Mesendoderm (in vitro differentiated cells): Measurements from ENCODE around the gene LUC7L.
"Not testable (repeated sequence)": the region's sequence is repeated elsewhere in the genome, so short reads cannot be mapped to it uniquely, and the experiment has no call there.

Experiments used
- DNase-seq: peaks from one replicate; pipeline ENCODE4 v3.0.0; 2013
- H2AK5ac ChIP-seq: 2 replicates; pipeline ENCODE4 v1.6.1; 2013; ENCODE audit warnings: low read length, inconsistent platforms
- H2BK120ac ChIP-seq: 2 replicates; pipeline ENCODE4 v1.6.1; 2013; ENCODE audit warnings: low read depth, mild to moderate bottlenecking, low read length, moderate library complexity, mixed read lengths
- H2BK15ac ChIP-seq: replicated peaks from 2 replicates; pipeline ENCODE4 v1.6.1; 2013; ENCODE audit warnings: low read depth, mild to moderate bottlenecking, moderate library complexity
- H2BK5ac ChIP-seq: 2 replicates; pipeline ENCODE4 v1.6.1; 2013; ENCODE audit warnings: low read length, inconsistent platforms
- H3K18ac ChIP-seq: 2 replicates; pipeline ENCODE4 v1.6.1; 2013; ENCODE audit warnings: mild to moderate bottlenecking, low read length, mixed read lengths
- H3K23ac ChIP-seq: one replicate; pipeline ENCODE4 v1.6.1; 2013; ENCODE audit warnings: low read length
- H3K27ac ChIP-seq: 2 replicates; pipeline ENCODE4 v1.5.1; 2013; ENCODE audit warnings: low read depth, mild to moderate bottlenecking, inconsistent platforms, low read length, moderate library complexity
- H3K27me3 ChIP-seq: 2 replicates; pipeline ENCODE4 v1.6.1; 2013; ENCODE audit warnings: low read length, control low read depth, mild to moderate bottlenecking, inconsistent platforms; ENCODE audit not compliant: insufficient read depth, poor library complexity
- H3K36me3 ChIP-seq: 2 replicates; pipeline ENCODE4 v1.6.1; 2013; ENCODE audit warnings: low read length, inconsistent platforms; ENCODE audit not compliant: control insufficient read depth, insufficient read depth
- H3K4ac ChIP-seq: one replicate; pipeline ENCODE4 v1.6.1; 2013; ENCODE audit warnings: low read depth, mild to moderate bottlenecking, low read length, moderate library complexity
- H3K4me1 ChIP-seq: 2 replicates; pipeline ENCODE4 v1.6.1; 2013; ENCODE audit warnings: low read depth, low read length, inconsistent platforms; ENCODE audit not compliant: control insufficient read depth
- H3K4me2 ChIP-seq: 2 replicates; pipeline ENCODE4 v1.6.1; 2013; ENCODE audit warnings: low read length
- H3K4me3 ChIP-seq: 2 replicates; pipeline ENCODE4 v1.5.1; 2013; ENCODE audit warnings: mild to moderate bottlenecking, low read length
- H3K56ac ChIP-seq: one replicate; pipeline ENCODE4 v1.6.1; 2013; ENCODE audit warnings: low read length
- H3K79me1 ChIP-seq: 2 replicates; pipeline ENCODE4 v1.6.1; 2013; ENCODE audit warnings: low read length, inconsistent platforms
- H3K79me2 ChIP-seq: 2 replicates; pipeline ENCODE4 v1.6.1; 2013; ENCODE audit warnings: mild to moderate bottlenecking, low read length; ENCODE audit not compliant: control insufficient read depth, insufficient read depth
- H3K9ac ChIP-seq: 2 replicates; pipeline ENCODE4 v1.6.1; 2013; ENCODE audit warnings: low read length, inconsistent platforms
- H4K5ac ChIP-seq: one replicate; pipeline ENCODE4 v1.6.1; 2013; ENCODE audit warnings: low read length
- H4K8ac ChIP-seq: one replicate; pipeline ENCODE4 v1.6.1; 2013; ENCODE audit warnings: low read depth, mild to moderate bottlenecking, control low read depth, low read length, moderate library complexity
- WGBS: extraction: QIAGEN DNeasy Blood & Tissue Kit; methylation state at CpG from one replicate; pipeline ENCODE4 v1.1.7; 2013; ENCODE audit warnings: low lambda C conversion rate, missing lambda C conversion rate; ENCODE audit not compliant: insufficient coverage; ENCODE audit errors: extremely low coverage; 5-methylcytosine and 5-hydroxymethylcytosine counted together

The LUC7L gene

DNA sequence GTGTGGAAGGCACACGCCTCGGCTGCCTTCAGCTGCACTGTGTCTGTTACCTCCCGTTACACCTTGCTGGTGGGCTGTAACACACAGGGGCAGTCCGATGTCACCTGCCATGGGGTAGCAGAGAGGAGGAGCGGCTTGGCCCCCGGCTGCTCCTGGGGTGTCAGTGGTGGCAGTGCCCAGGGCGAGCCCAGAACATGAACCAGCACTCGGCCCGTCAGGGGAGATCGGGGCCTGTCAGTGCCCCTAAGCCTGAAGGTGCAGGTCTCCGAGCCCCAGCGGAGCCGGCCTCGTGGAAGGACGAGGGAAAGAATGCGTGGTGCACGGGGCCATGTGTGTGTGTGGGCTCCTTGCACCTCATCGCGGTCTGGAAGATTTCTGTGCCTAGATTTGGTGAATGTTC is 31.1 kb upstream of the LUC7L start:
- no peak overlapping the region for H4K5ac ChIP-seq
- H3K4me3 ChIP-seq = no peak overlapping the region
- H2BK15ac ChIP-seq = no peak overlapping the region
- H3K4ac ChIP-seq = no peak overlapping the region
- no peaks in the 10 kb centered on the region for H3K79me2 ChIP-seq
- no peak overlapping the region for H3K27ac ChIP-seq
- H3K23ac ChIP-seq = no peak overlapping the region
- no peak overlapping the region for H2BK5ac ChIP-seq
- H3K18ac ChIP-seq = no peak overlapping the region
- no peak overlapping the region for H3K4me2 ChIP-seq
- H2BK120ac ChIP-seq = no peak overlapping the region
- H4K8ac ChIP-seq = no peak overlapping the region
- peaks cover 5% of the 10 kb centered on the region for H3K36me3 ChIP-seq
- H3K4me1 ChIP-seq = no peaks in the 10 kb centered on the region
- no peak for DNase-seq
- no peak overlapping the region for H3K56ac ChIP-seq
- H3K9ac ChIP-seq = no peak overlapping the region
- no CpG with 5 or more reads among the region's 19 CpGs for WGBS
- no peaks in the 10 kb centered on the region for H3K79me1 ChIP-seq
- no peaks in the 10 kb centered on the region for H3K27me3 ChIP-seq
- no peak overlapping the region for H2AK5ac ChIP-seq

DNA sequence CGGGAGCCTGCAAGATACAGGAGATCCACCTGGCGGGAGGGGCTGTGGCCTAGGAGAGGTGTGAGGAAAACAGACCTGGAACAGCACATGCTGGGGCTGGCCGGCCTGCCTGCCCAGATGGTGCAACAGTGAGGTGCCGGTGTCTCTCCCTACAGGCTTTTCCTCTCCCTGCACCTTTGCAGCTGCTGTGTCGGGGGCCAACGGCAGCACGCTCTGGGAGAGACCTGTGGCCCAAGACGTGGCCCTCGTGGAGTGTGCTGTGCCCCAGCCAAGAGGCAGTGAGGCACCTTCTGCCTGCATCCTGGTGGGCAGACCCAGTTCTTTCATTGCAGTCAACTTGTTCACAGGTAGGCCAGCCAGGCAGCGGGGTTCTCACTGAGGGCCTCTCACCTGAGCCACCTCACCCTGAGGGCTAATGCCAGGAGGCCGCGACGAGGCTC is 30.6 kb upstream of the LUC7L start:
- no peak overlapping the region for H3K4me2 ChIP-seq
- DNase-seq = no peak
- no peak overlapping the region for H2AK5ac ChIP-seq
- WGBS = no CpG with 5 or more reads among the region's 13 CpGs
- no peak overlapping the region for H3K27ac ChIP-seq
- no peak overlapping the region for H2BK5ac ChIP-seq
- no peak overlapping the region for H4K5ac ChIP-seq
- H3K27me3 ChIP-seq = no peaks in the 10 kb centered on the region
- H3K9ac ChIP-seq = no peak overlapping the region
- H3K4me1 ChIP-seq = no peaks in the 10 kb centered on the region
- no peak overlapping the region for H4K8ac ChIP-seq
- H3K36me3 ChIP-seq = peaks cover 5% of the 10 kb centered on the region
- H2BK120ac ChIP-seq = no peak overlapping the region
- no peak overlapping the region for H3K4ac ChIP-seq
- H3K56ac ChIP-seq = no peak overlapping the region
- no peak overlapping the region for H3K18ac ChIP-seq
- no peak overlapping the region for H2BK15ac ChIP-seq
- no peaks in the 10 kb centered on the region for H3K79me1 ChIP-seq
- no peak overlapping the region for H3K4me3 ChIP-seq
- no peak overlapping the region for H3K23ac ChIP-seq
- H3K79me2 ChIP-seq = no peaks in the 10 kb centered on the region

DNA sequence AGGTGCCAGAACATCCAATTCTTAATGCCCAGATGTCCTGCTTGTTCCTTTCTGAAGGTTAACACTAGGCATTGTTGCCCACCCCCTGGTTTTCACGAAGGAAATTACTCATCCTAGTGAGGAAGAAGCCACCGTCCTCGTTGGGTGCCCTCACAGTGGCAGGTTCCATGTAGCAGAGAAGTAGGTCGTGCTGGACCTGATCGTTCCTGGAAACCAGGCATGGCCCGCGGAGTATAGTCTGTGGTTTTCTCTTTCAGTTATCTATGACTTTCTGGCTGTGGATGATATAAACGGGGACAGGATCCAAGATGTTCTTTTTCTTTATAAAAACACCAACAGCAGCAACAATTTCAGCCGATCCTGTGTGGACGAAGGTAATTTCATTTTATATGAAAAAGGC is 30.0 kb upstream of the LUC7L start:
- Histone ChIP-seq H2BK120ac (no peak overlapping the region), H2BK15ac (no peak overlapping the region), H3K4me1 (no peaks in the 10 kb centered on the region), H3K36me3 (peaks cover 5% of the 10 kb centered on the region), H2AK5ac (no peak overlapping the region), H3K27me3 (no peaks in the 10 kb centered on the region), H3K23ac (no peak overlapping the region), H3K4ac (no peak overlapping the region), H3K79me1 (no peaks in the 10 kb centered on the region), H3K4me2 (no peak overlapping the region), H3K27ac (no peak overlapping the region), H3K18ac (no peak overlapping the region), H3K4me3 (no peak overlapping the region), H4K5ac (no peak overlapping the region), H4K8ac (no peak overlapping the region), H2BK5ac (no peak overlapping the region), H3K9ac (no peak overlapping the region), H3K79me2 (no peaks in the 10 kb centered on the region), H3K56ac (no peak overlapping the region)
- no peak for DNase-seq
- no CpG with 5 or more reads among the region's 10 CpGs for WGBS

DNA sequence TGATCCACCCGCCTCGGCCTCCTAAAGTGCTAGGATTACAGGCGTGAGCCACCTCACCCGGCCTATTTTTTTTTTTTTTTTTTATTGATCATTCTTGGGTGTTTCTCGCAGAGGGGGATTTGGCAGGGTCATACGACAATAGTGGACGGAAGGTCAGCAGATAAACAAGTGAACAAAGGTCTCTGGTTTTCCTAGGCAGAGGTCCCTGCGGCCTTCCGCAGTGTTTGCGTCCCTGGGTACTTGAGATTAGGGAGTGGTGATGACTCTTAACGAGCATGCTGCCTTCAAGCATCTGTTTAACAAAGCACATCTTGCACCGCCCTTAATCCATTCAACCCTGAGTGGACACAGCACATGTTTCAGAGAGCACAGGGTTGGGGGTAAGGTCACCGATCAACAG is 28.8 kb upstream of the LUC7L start:
- not testable (repeated sequence) for H3K79me2 ChIP-seq, H3K56ac ChIP-seq, H2BK120ac ChIP-seq, H3K4me2 ChIP-seq, H2BK15ac ChIP-seq, H3K36me3 ChIP-seq, H3K27ac ChIP-seq, H3K27me3 ChIP-seq, H3K9ac ChIP-seq, DNase-seq, H3K79me1 ChIP-seq, H3K23ac ChIP-seq, H2BK5ac ChIP-seq, H3K4me1 ChIP-seq, H3K4me3 ChIP-seq, H2AK5ac ChIP-seq, H4K5ac ChIP-seq, H3K4ac ChIP-seq, H3K18ac ChIP-seq, H4K8ac ChIP-seq
- no CpG with 5 or more reads among the region's 13 CpGs for WGBS

DNA sequence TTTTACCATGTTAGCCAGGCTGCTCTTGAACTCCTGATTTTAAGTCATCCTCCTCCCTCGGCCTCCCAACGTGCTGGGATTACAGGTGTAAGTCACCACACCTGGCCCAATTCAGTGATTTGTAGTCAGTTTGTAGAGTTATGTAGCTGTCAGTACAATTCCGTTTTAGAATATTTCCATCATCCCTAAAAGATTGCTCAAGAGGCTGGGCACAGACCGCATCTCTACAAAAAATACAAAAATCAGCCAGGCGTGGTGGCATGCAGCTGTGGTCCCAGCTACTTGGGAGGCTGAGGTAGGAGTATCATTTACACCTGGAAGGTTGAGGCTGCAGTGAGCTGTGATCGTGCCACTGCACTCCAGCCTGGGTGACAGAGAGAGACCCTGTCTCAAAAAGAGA is 25.9 kb upstream of the LUC7L start:
- Histone ChIP-seq H3K79me2 (no peaks in the 10 kb centered on the region), H3K79me1 (no peaks in the 10 kb centered on the region), H3K4me1 (no peaks in the 10 kb centered on the region), H3K23ac (no peak overlapping the region), H3K9ac (no peak overlapping the region), H3K18ac (no peak overlapping the region), H3K56ac (no peak overlapping the region), H3K27ac (no peak overlapping the region), H3K36me3 (peaks cover 5% of the 10 kb centered on the region), H3K4me2 (no peak overlapping the region), H2BK15ac (no peak overlapping the region), H3K4me3 (no peak overlapping the region), H2AK5ac (no peak overlapping the region), H4K5ac (no peak overlapping the region), H4K8ac (no peak overlapping the region), H3K4ac (no peak overlapping the region), H2BK5ac (no peak overlapping the region), H3K27me3 (no peaks in the 10 kb centered on the region), H2BK120ac (no peak overlapping the region)
- no CpG with 5 or more reads among the region's 6 CpGs for WGBS
- DNase-seq = no peak

DNA sequence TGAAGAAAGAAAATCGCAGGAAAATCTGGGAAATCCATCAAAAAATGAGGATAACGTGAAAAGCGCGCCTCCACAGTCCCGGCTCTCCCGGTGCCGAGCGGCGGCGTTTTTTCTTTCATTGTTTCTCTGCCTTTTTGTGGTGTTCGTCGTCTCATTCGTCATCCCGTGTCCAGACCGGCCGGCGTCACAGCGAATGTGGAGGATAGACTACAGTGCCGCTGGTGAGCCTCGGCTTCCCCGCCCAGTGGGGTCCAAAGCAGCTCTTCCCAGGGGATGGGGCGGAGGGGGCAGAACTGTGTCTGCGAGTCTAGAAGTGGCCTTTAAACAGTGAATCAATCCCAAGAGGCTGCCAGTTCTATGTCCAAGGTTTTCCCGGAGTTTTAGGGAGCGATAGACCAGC is 25.2 kb upstream of the LUC7L start:
- Histone ChIP-seq H3K4ac (no peak overlapping the region), H3K79me1 (no peaks in the 10 kb centered on the region), H3K9ac (no peak overlapping the region), H3K4me3 (no peak overlapping the region), H2BK120ac (no peak overlapping the region), H3K79me2 (no peaks in the 10 kb centered on the region), H2AK5ac (no peak overlapping the region), H3K4me1 (no peaks in the 10 kb centered on the region), H3K27me3 (no peaks in the 10 kb centered on the region), H3K18ac (no peak overlapping the region), H3K27ac (no peak overlapping the region), H2BK15ac (no peak overlapping the region), H3K56ac (no peak overlapping the region), H2BK5ac (no peak overlapping the region), H3K36me3 (peaks cover 3% of the 10 kb centered on the region), H4K5ac (no peak overlapping the region), H4K8ac (no peak overlapping the region), H3K4me2 (no peak overlapping the region), H3K23ac (no peak overlapping the region)
- no CpG with 5 or more reads among the region's 25 CpGs for WGBS
- no peak for DNase-seq
